ENCODE results near the gene SYT7. TPM values are rescaled to one million over a fixed set of nuclear protein-coding genes. Genes with fewer than 3 reads are reported as not detected.

The SYT7 gene
- total RNA-seq, 6 experiments from 2014 or later: 13.1 to 70.8 (median 31.6) TPM

DNA sequence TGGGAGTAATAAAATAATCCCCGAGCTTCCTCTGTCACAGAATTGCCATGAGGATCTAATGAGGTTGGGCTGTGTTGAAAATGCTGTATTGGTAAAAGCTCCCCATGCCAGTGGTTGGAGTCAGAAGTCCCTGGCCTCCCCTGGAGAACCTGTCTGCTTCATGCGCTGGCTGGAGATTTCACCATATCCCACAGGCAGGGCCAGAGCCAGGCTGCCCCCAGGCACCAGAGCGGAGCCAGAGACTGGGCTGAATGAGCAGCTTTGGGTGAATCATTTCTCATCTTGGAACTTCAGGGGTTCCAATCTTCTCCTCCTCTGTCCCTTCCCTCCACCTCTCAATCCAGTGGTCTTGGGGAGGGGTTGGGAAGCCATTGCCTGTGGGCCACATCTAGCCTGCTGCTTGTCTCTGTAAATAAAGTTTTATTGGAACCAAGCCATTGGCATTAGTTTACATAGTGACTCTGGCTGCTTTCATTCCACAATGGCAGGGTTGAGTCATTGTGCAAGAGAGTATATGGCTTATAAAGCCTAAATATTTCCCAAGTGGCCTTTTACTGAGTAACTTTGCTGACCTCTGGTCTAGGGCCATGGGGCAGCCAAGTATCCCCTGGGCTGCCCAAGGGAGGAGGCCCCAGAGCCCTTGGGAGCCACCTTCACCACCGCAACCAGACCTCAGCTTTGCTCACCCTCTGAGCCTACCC, 37.1 kb downstream of the SYT7 start:
- Histone ChIP-seq H3K27me3 (no peaks in the 10 kb centered on the region), H3K4me3 (no peak overlapping the region), H3K27ac (peak overlapping the region in 1 of 3 donors; percentile 45), H3K36me3 (no peaks in the 10 kb centered on the region), H3K9me3 (no peaks in the 10 kb centered on the region), H3K4me1 (peaks cover 0 to 14% (median 0%) of the 10 kb centered on the region in 4 donors)
- intact Hi-C loops (cut with DNase I): no loop called here
- TF ChIP-seq POLR2A (IDR thresholded peaks at IDR 0.05): no peak
- TF ChIP-seq, protein P1, sequence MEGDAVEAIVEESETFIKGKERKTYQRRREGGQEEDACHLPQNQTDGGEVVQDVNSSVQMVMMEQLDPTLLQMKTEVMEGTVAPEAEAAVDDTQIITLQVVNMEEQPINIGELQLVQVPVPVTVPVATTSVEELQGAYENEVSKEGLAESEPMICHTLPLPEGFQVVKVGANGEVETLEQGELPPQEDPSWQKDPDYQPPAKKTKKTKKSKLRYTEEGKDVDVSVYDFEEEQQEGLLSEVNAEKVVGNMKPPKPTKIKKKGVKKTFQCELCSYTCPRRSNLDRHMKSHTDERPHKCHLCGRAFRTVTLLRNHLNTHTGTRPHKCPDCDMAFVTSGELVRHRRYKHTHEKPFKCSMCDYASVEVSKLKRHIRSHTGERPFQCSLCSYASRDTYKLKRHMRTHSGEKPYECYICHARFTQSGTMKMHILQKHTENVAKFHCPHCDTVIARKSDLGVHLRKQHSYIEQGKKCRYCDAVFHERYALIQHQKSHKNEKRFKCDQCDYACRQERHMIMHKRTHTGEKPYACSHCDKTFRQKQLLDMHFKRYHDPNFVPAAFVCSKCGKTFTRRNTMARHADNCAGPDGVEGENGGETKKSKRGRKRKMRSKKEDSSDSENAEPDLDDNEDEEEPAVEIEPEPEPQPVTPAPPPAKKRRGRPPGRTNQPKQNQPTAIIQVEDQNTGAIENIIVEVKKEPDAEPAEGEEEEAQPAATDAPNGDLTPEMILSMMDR (IDR thresholded peaks at IDR 0.05): no peak
- DNase-seq (peak in 1 of 3 donors; percentile 67), ATAC-seq (peak; percentile 55 to 89 (median 78))
- 83% methylated on average over 3 of the region's 4 CpGs for WGBS (ENCODE audit: insufficient coverage, low coverage, low lambda C conversion rate, missing lambda C conversion rate)

DNA sequence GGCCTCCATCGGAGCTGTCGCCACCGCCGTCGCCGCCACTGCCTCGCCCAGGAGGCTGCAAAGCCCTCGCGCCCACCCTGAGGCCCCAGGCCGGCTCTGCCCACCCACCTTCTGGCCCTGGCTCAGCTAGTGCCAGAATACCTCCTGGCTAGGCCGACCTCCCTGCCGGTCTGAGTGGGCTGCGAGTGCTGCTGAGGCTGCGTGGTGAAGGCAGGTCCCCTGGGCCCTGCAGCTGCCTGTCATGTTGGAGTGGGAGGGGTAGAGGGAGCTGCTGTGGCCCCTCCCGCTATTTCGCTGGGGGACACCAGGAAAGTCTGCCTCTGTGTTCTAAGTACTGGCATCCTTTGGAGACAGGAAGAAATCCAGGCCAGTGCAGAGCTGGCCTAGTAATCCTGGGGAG, 38.2 kb downstream of the SYT7 start:
- no peaks in the 10 kb centered on the region for H3K9me3 ChIP-seq
- ATAC-seq: no peak
- H3K4me1 ChIP-seq: peaks cover 0 to 14% (median 0%) of the 10 kb centered on the region in 4 donors
- intact Hi-C loops (cut with DNase I): no loop called here
- H3K27ac ChIP-seq: no peak overlapping the region
- no peaks in the 10 kb centered on the region for H3K27me3 ChIP-seq
- TF ChIP-seq, protein P1 (IDR thresholded peaks at IDR 0.05): no peak
- no peak for TF ChIP-seq POLR2A (IDR thresholded peaks at IDR 0.05)
- no CpG with 5 or more reads among the region's 16 CpGs for WGBS (ENCODE audit: insufficient coverage, low coverage, low lambda C conversion rate, missing lambda C conversion rate)
- H3K36me3 ChIP-seq: no peaks in the 10 kb centered on the region
- no peak overlapping the region for H3K4me3 ChIP-seq
- no peak for DNase-seq

DNA sequence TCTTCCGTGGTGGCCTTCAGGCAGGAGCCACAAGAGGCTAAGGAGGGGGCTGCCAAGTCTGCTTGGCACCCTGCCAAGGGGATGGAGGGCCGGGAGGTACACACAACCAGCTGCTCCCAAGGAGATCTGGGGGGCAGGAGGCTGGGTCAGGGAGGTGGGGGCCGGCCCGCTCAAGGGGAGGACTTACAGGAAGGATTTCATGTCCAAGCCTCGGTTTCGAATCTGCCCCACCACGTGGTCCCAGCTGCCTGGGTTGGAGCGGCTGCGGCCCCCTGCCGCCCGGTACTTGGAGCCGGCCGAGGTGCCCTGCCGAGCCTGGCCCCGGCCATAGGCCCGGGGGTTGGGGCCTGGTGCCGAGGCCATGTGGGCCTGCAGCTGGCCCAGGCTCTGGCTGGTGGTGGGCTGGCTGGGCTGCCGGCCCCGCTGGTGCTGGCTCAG, 38.8 kb downstream of the SYT7 start:
- Histone ChIP-seq H3K4me1 (peaks cover 0 to 14% (median 0%) of the 10 kb centered on the region in 4 donors), H3K36me3 (no peaks in the 10 kb centered on the region)
- no peak for ATAC-seq

GRCh38 chr11:61541598-61541997, 39.3 kb downstream of the SYT7 start:
- ATAC-seq (no peak), DNase-seq (no peak)
- Histone ChIP-seq H3K27me3 (no peaks in the 10 kb centered on the region), H3K4me3 (no peak overlapping the region), H3K4me1 (peaks cover 0 to 14% (median 0%) of the 10 kb centered on the region in 4 donors), H3K36me3 (no peaks in the 10 kb centered on the region), H3K9me3 (no peaks in the 10 kb centered on the region), H3K27ac (no peak overlapping the region)
- TF ChIP-seq POLR2A (IDR thresholded peaks at IDR 0.05): no peak
- TF ChIP-seq, protein P1 (IDR thresholded peaks at IDR 0.05): no peak
- 52% methylated on average over 3 of the region's 3 CpGs for WGBS (ENCODE audit: insufficient coverage, low coverage, low lambda C conversion rate, missing lambda C conversion rate)
- intact Hi-C loops (cut with DNase I): no loop called here

More for the DNA sequence above, 38.8 kb downstream of the SYT7 start:
- Histone ChIP-seq H3K27ac (no peak overlapping the region), H3K4me3 (no peak overlapping the region), H3K9me3 (no peaks in the 10 kb centered on the region), H3K27me3 (no peaks in the 10 kb centered on the region)
- no peak for TF ChIP-seq POLR2A (IDR thresholded peaks at IDR 0.05)
- TF ChIP-seq, protein P1 (IDR thresholded peaks at IDR 0.05): no peak
- intact Hi-C loops (cut with DNase I): no loop called here
- WGBS (ENCODE audit: insufficient coverage, low coverage, low lambda C conversion rate, missing lambda C conversion rate): 55% methylated on average over 4 of the region's 19 CpGs
- DNase-seq: no peak
